Activated CD4-positive, alpha-beta T cell treated with anti-CD3 and anti-CD28 coated beads for 36 hours (primary cell): ENCODE data around the gene IRF4. TPM values are rescaled to one million over a fixed set of nuclear protein-coding genes. Genes with fewer than 3 reads are reported as not detected.

Experiments
- ATAC-seq: fragments of 200-7000 bp; cut with Tn5 transposase; one replicate; pipeline ENCODE4 v1.10.0; 2021; ENCODE audit warnings: mild to moderate bottlenecking, moderate library complexity
- CTCF ChIA-PET: fragments of 350-600 bp; sonication (Branson Sonifier 250); formaldehyde crosslinking; loops from one replicate; lab custom pipeline; 2021; ENCODE audit warnings: antibody characterized with exemption; lab: Charles Lee
- POLR2A ChIA-PET: fragments of 350-600 bp; sonication (Branson Sonifier 250); formaldehyde crosslinking; loops from one replicate; lab custom pipeline; 2021; ENCODE audit warnings: antibody characterized with exemption, inconsistent platforms; lab: Charles Lee
- DNase-seq: peaks from one replicate; pipeline ENCODE4 v3.0.0-alpha.2; 2020
- H3K27ac Mint-ChIP-seq: one replicate; pipeline ENCODE4 v1.8.0; 2021; ENCODE audit warnings: mixed read lengths
- H3K27me3 Mint-ChIP-seq: one replicate; pipeline ENCODE4 v1.8.0; 2021; ENCODE audit warnings: mixed read lengths
- H3K36me3 Mint-ChIP-seq: one replicate; pipeline ENCODE4 v1.8.0; 2021; ENCODE audit warnings: low read depth, mixed read lengths
- H3K4me1 Mint-ChIP-seq: one replicate; pipeline ENCODE4 v1.8.0; 2021; ENCODE audit warnings: mixed read lengths
- H3K4me3 Mint-ChIP-seq: one replicate; pipeline ENCODE4 v1.8.0; 2021; ENCODE audit warnings: mild to moderate bottlenecking, moderate library complexity, mixed read lengths
- H3K9me3 Mint-ChIP-seq: one replicate; pipeline ENCODE4 v1.8.0; 2021; ENCODE audit warnings: low read depth, mixed read lengths
- intact Hi-C, 2 experiments: fragments of 100-400 bp; cut with DNase I in 1 of 2; cut with micrococcal nuclease in 1 of 2; formaldehyde crosslinking; loops; one replicate each; pipeline versions ENCODE4 v1.14.2 to v1.15.1; 2022 to 2024; cut with DNase I, micrococcal nuclease
- total RNA-seq, 2 experiments: library from RNA; stranded (reverse); gene quantifications; one replicate each; pipeline ENCODE4 v1.2.3, GENCODE V29; 2021

The IRF4 gene
- total RNA-seq, 2 experiments from 2014 or later = 601 to 617 TPM

GRCh38 chr6:455006-455585, 63.5 kb downstream of the IRF4 start:
- POLR2A ChIA-PET = no interaction called here
- CTCF ChIA-PET = no interaction called here
- Mint-ChIP-seq H3K36me3 (peaks cover 14% of the 10 kb centered on the region), H3K4me1 (peaks cover 30% of the 10 kb centered on the region), H3K9me3 (peaks cover 13% of the 10 kb centered on the region), H3K4me3 (no peak overlapping the region), H3K27me3 (no peaks in the 10 kb centered on the region), H3K27ac (peak overlapping the region; percentile 51)
- ATAC-seq (peak; percentile 96), DNase-seq (peak; percentile 71)
- intact Hi-C loops = no loop called here

- ChIA-PET POLR2A (no interaction called here), CTCF (no interaction called here)
- Mint-ChIP-seq H3K36me3 (peaks cover 14% of the 10 kb centered on the region), H3K27me3 (no peaks in the 10 kb centered on the region), H3K4me3 (no peak overlapping the region), H3K27ac (no peak overlapping the region), H3K4me1 (peaks cover 36% of the 10 kb centered on the region), H3K9me3 (peaks cover 13% of the 10 kb centered on the region)
- no peak for ATAC-seq
- intact Hi-C loops = no loop called here
- DNase-seq = no peak
Observed at GRCh38 chr6:455835-456234, 64.3 kb downstream of the IRF4 start.

- Mint-ChIP-seq H3K4me1 (peaks cover 38% of the 10 kb centered on the region), H3K9me3 (peaks cover 13% of the 10 kb centered on the region), H3K27ac (no peak overlapping the region), H3K36me3 (peaks cover 14% of the 10 kb centered on the region), H3K4me3 (no peak overlapping the region), H3K27me3 (no peaks in the 10 kb centered on the region)
- ChIA-PET POLR2A (no interaction called here), CTCF (no interaction called here)
- intact Hi-C loops = no loop called here
- no peak for ATAC-seq
- no peak for DNase-seq
Observed at GRCh38 chr6:456358-456867, 64.9 kb downstream of the IRF4 start.

GRCh38 chr6:456887-457286, 65.3 kb downstream of the IRF4 start:
- Mint-ChIP-seq H3K4me1 (peaks cover 38% of the 10 kb centered on the region), H3K9me3 (peaks cover 13% of the 10 kb centered on the region), H3K4me3 (no peak overlapping the region), H3K27ac (no peak overlapping the region), H3K27me3 (no peaks in the 10 kb centered on the region), H3K36me3 (peaks cover 14% of the 10 kb centered on the region)
- DNase-seq (no peak), ATAC-seq (no peak)
- intact Hi-C loops = no loop called here
- CTCF ChIA-PET = no interaction called here
- POLR2A ChIA-PET = no interaction called here

Other genes starting within 250 kb of the IRF4 start
- gene DUSP22, start 99.3 kb upstream of the IRF4 start, total RNA-seq = 10 to 100 TPM; 33.2 to 33.7 TPM